GM23338 (cell line): ENCODE data around the gene NUAK2. TPM values are rescaled to one million over a fixed set of nuclear protein-coding genes. Genes with fewer than 3 reads are reported as not detected.

Experiments used
- ATAC-seq: fragments of 200-7000 bp; cut with Tn5 transposase; 3 replicates; pipeline ENCODE4 v1.9.1; 2020
- DNase-seq: peaks from one replicate; pipeline ENCODE4 v3.0.0-alpha.2; 2015; ENCODE audit warnings: low spot score
- H2AFZ ChIP-seq: fragments of 200-600 bp; sonication (generic); 2 replicates; pipeline ENCODE4 v1.8.0; 2016; ENCODE audit warnings: antibody characterized with exemption, mild to moderate bottlenecking, moderate library complexity
- H3F3A ChIP-seq: fragments of 200-600 bp; sonication (generic); replicated peaks from 2 replicates; pipeline ENCODE4 v1.8.0; 2017; ENCODE audit warnings: antibody characterized with exemption, mixed run types, low read depth
- H3K27ac ChIP-seq: fragments of 200-600 bp; sonication (generic); 2 replicates; pipeline ENCODE4 v1.6.1; 2016; ENCODE audit warnings: low read depth
- H3K27me3 ChIP-seq: fragments of 200-600 bp; sonication (generic); 2 replicates; pipeline ENCODE4 v1.8.0; 2016; ENCODE audit warnings: mild to moderate bottlenecking, mixed run types, moderate library complexity; ENCODE audit not compliant: insufficient read depth
- H3K36me3 ChIP-seq: fragments of 200-600 bp; sonication (generic); 2 replicates; pipeline ENCODE4 v1.8.0; 2016; ENCODE audit warnings: mild to moderate bottlenecking; ENCODE audit not compliant: insufficient read depth
- H3K4me1 ChIP-seq: fragments of 200-600 bp; sonication (generic); 2 replicates; pipeline ENCODE4 v1.8.0; 2016; ENCODE audit warnings: mild to moderate bottlenecking, moderate library complexity; ENCODE audit not compliant: insufficient read depth
- H3K4me2 ChIP-seq: fragments of 200-600 bp; sonication (generic); 2 replicates; pipeline ENCODE4 v1.7.1; 2017; ENCODE audit warnings: mixed run types
- H3K4me3 ChIP-seq: fragments of 200-600 bp; sonication (generic); 2 replicates; pipeline ENCODE4 v1.6.1; 2016; ENCODE audit warnings: mixed run types
- H3K79me2 ChIP-seq: fragments of 200-600 bp; sonication (generic); replicated peaks from 2 replicates; pipeline ENCODE4 v1.8.0; 2017; ENCODE audit warnings: mild to moderate bottlenecking; ENCODE audit not compliant: insufficient read depth
- H3K9me2 ChIP-seq: fragments of 200-600 bp; sonication (generic); 2 replicates; pipeline ENCODE4 v1.8.0; 2017; ENCODE audit not compliant: insufficient read depth
- H4K20me1 ChIP-seq: fragments of 200-600 bp; sonication (generic); replicated peaks from 2 replicates; pipeline ENCODE4 v1.8.0; 2017; ENCODE audit warnings: mild to moderate bottlenecking; ENCODE audit not compliant: insufficient read depth
- H3K27ac Mint-ChIP-seq: 2 replicates; pipeline ENCODE4 v1.8.0; 2020; ENCODE audit warnings: inconsistent platforms, mild to moderate bottlenecking, moderate library complexity, mixed read lengths
- H3K27me3 Mint-ChIP-seq: 3 replicates; pipeline ENCODE4 v1.8.0; 2022; ENCODE audit warnings: low read depth, mild to moderate bottlenecking, moderate library complexity, mixed read lengths, inconsistent platforms; ENCODE audit not compliant: insufficient read depth, poor library complexity
- H3K36me3 Mint-ChIP-seq: 3 replicates; pipeline ENCODE4 v1.8.0; 2021; ENCODE audit warnings: low read depth, mild to moderate bottlenecking, inconsistent platforms, moderate library complexity, mixed read lengths
- H3K4me1 Mint-ChIP-seq: 3 replicates; pipeline ENCODE4 v1.8.0; 2020; ENCODE audit warnings: mild to moderate bottlenecking, inconsistent platforms, mixed read lengths
- H3K4me3 Mint-ChIP-seq: 3 replicates; pipeline ENCODE4 v1.8.0; 2021; ENCODE audit warnings: moderate library complexity, mild to moderate bottlenecking, inconsistent platforms, mixed read lengths
- H3K9me3 Mint-ChIP-seq: 3 replicates; pipeline ENCODE4 v1.8.0; 2020; ENCODE audit warnings: moderate library complexity, mild to moderate bottlenecking, inconsistent platforms, mixed read lengths
- CREB1 ChIP-seq: fragments of 250-450 bp; sonication (Bioruptor Pico); IDR thresholded peaks from 2 replicates; pipeline ENCODE4 v1.5.0; 2020; ENCODE audit warnings: low read depth, mild to moderate bottlenecking, moderate library complexity
- CTCF ChIP-seq, 2 experiments: fragments of 200-600 bp in 1 of 2; sonication (generic) in 1 of 2; conservative IDR thresholded peaks; 2 replicates each; pipeline versions ENCODE4 v1.5.1 to v1.6.1; 2016 to 2017; ENCODE audit warnings: antibody characterized with exemption in 2 of 2, low read depth in 2 of 2, mild to moderate bottlenecking in 2 of 2, moderate library complexity in 1 of 2
- EZH2 ChIP-seq: fragments of 200-600 bp; sonication (generic); IDR thresholded peaks from one replicate; pipeline ENCODE4 v1.8.0; 2017; ENCODE audit warnings: antibody characterized with exemption, mild to moderate bottlenecking, low read depth; ENCODE audit not compliant: unreplicated experiment
- EZH2phosphoT487 ChIP-seq: fragments of 200-600 bp; sonication (generic); IDR thresholded peaks from one replicate; pipeline ENCODE4 v1.8.1; 2018; ENCODE audit warnings: antibody characterized with exemption; ENCODE audit not compliant: unreplicated experiment
- JUNB ChIP-seq: IDR thresholded peaks from one replicate; pipeline ENCODE4 v1.6.1; 2016; ENCODE audit warnings: antibody characterized with exemption; ENCODE audit not compliant: unreplicated experiment
- NANOG ChIP-seq: IDR thresholded peaks from 2 replicates; pipeline ENCODE4 v1.6.1; 2016; ENCODE audit warnings: antibody characterized with exemption, borderline replicate concordance
- POLR2AphosphoS5 ChIP-seq: IDR thresholded peaks from 2 replicates; pipeline ENCODE4 v1.6.1; 2016; ENCODE audit warnings: antibody characterized with exemption, low read depth
- STAT1 ChIP-seq: IDR thresholded peaks from one replicate; pipeline ENCODE4 v1.6.1; 2016; ENCODE audit warnings: antibody characterized with exemption; ENCODE audit not compliant: unreplicated experiment
- ZNF114 ChIP-seq: fragments of 250-450 bp; sonication (Bioruptor Pico); IDR thresholded peaks from 2 replicates; pipeline ENCODE4 v1.5.0; 2020; ENCODE audit warnings: mild to moderate bottlenecking, moderate library complexity
- ZNF331 ChIP-seq: fragments of 250-450 bp; sonication (Bioruptor Pico); IDR thresholded peaks from 2 replicates; pipeline ENCODE4 v1.5.0; 2020; ENCODE audit warnings: low read depth, mild to moderate bottlenecking, moderate library complexity
- polyA plus RNA-seq: library from polyadenylated mRNA; unstranded; fragments of >200 nt; fragmentation: Nextera tagmentation; extraction: Ambion mirVana; gene quantifications from 2 replicates; pipeline ENCODE4 v1.2.1, GENCODE V29; 2016
- total RNA-seq: library from RNA; depleted of rRNA; stranded (reverse); fragments of >200 nt; shearing (Covaris generic); gene quantifications from 2 replicates; pipeline ENCODE4 v1.2.3, GENCODE V29; 2014
- TF ChIP-seq, protein P1 (sequence below): IDR thresholded peaks from 2 replicates; pipeline ENCODE4 v1.6.1; 2016; ENCODE audit warnings: antibody characterized with exemption
- TF ChIP-seq, protein P2 (sequence below): IDR thresholded peaks from one replicate; pipeline ENCODE4 v1.6.1; 2018; ENCODE audit warnings: antibody characterized with exemption; ENCODE audit not compliant: unreplicated experiment

The NUAK2 gene
- total and polyA plus RNA-seq, 2 experiments from 2014 or later, result 7.8 to 15.3 TPM

GRCh38 chr1:205287767-205288559, 33.6 kb downstream of the NUAK2 start:
- H4K20me1 ChIP-seq, result no peaks in the 10 kb centered on the region
- Mint-ChIP-seq H3K27me3 (peaks cover 20% of the 10 kb centered on the region), H3K4me1 (peaks cover 56% of the 10 kb centered on the region), H3K9me3 (no peaks in the 10 kb centered on the region), H3K36me3 (no peaks in the 10 kb centered on the region; the same call in 2 of the 3 replicates), H3K4me3 (no peak overlapping the region), H3K27ac (no peak overlapping the region)
- no peak overlapping the region for H3K4me3 ChIP-seq
- H3K4me2 ChIP-seq, result 0 out of 2 replicates have a peak overlapping the region, but pooled peaks have one; percentile 45
- no peaks in the 10 kb centered on the region; the same call in 1 of the 2 replicates for H3K36me3 ChIP-seq
- H3K79me2 ChIP-seq, result no peaks in the 10 kb centered on the region
- peaks cover 7% of the 10 kb centered on the region; the same call in 1 of the 2 replicates for H3F3A ChIP-seq
- H3K27ac ChIP-seq, result no peak overlapping the region
- H3K27me3 ChIP-seq, result no peaks in the 10 kb centered on the region
- H2AFZ ChIP-seq, result peak overlapping the region; percentile 64
- peaks cover 41% of the 10 kb centered on the region for H3K4me1 ChIP-seq
- no peaks in the 10 kb centered on the region for H3K9me2 ChIP-seq
- peak; percentile 63 for DNase-seq
- peak in 1 of 2 experiments; percentile 14; a peak in 2 of 4 replicates for TF ChIP-seq CTCF (conservative IDR thresholded peaks at IDR 0.05; ENCODE audit: low read depth in 2 of 2)
- no peak for TF ChIP-seq EZH2phosphoT487
- ATAC-seq, result peak; percentile 24

- H3K27me3 Mint-ChIP-seq, result peaks cover 17% of the 10 kb centered on the region
- H3K4me1 Mint-ChIP-seq, result peaks cover 53% of the 10 kb centered on the region
- TF ChIP-seq ZNF114 (CRISPR knock-in tag), result no peak
- TF ChIP-seq POLR2AphosphoS5, result no peak
- TF ChIP-seq, protein P1, sequence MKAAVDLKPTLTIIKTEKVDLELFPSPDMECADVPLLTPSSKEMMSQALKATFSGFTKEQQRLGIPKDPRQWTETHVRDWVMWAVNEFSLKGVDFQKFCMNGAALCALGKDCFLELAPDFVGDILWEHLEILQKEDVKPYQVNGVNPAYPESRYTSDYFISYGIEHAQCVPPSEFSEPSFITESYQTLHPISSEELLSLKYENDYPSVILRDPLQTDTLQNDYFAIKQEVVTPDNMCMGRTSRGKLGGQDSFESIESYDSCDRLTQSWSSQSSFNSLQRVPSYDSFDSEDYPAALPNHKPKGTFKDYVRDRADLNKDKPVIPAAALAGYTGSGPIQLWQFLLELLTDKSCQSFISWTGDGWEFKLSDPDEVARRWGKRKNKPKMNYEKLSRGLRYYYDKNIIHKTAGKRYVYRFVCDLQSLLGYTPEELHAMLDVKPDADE, result no peak
- no peak for TF ChIP-seq STAT1
- TF ChIP-seq CREB1 (CRISPR knock-in tag), result no peak
- TF ChIP-seq EZH2, result no peak
- TF ChIP-seq NANOG, result no peak
- TF ChIP-seq, protein P2, sequence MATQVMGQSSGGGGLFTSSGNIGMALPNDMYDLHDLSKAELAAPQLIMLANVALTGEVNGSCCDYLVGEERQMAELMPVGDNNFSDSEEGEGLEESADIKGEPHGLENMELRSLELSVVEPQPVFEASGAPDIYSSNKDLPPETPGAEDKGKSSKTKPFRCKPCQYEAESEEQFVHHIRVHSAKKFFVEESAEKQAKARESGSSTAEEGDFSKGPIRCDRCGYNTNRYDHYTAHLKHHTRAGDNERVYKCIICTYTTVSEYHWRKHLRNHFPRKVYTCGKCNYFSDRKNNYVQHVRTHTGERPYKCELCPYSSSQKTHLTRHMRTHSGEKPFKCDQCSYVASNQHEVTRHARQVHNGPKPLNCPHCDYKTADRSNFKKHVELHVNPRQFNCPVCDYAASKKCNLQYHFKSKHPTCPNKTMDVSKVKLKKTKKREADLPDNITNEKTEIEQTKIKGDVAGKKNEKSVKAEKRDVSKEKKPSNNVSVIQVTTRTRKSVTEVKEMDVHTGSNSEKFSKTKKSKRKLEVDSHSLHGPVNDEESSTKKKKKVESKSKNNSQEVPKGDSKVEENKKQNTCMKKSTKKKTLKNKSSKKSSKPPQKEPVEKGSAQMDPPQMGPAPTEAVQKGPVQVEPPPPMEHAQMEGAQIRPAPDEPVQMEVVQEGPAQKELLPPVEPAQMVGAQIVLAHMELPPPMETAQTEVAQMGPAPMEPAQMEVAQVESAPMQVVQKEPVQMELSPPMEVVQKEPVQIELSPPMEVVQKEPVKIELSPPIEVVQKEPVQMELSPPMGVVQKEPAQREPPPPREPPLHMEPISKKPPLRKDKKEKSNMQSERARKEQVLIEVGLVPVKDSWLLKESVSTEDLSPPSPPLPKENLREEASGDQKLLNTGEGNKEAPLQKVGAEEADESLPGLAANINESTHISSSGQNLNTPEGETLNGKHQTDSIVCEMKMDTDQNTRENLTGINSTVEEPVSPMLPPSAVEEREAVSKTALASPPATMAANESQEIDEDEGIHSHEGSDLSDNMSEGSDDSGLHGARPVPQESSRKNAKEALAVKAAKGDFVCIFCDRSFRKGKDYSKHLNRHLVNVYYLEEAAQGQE, result no peak
- TF ChIP-seq EZH2phosphoT487, result no peak
- TF ChIP-seq ZNF331 (CRISPR knock-in tag), result no peak
- no peak for TF ChIP-seq JUNB
- TF ChIP-seq CTCF (conservative IDR thresholded peaks at IDR 0.05; ENCODE audit: low read depth in 2 of 2), result no peak
- no peaks in the 10 kb centered on the region for H3K27me3 ChIP-seq
- peaks cover 7% of the 10 kb centered on the region; the same call in 1 of the 2 replicates for H3F3A ChIP-seq
- H4K20me1 ChIP-seq, result no peaks in the 10 kb centered on the region
- H3K79me2 ChIP-seq, result no peaks in the 10 kb centered on the region
- no peaks in the 10 kb centered on the region; the same call in 1 of the 2 replicates for H3K36me3 ChIP-seq
- no peak overlapping the region for H3K27ac ChIP-seq
- H3K27ac Mint-ChIP-seq, result no peak overlapping the region
- ATAC-seq (no peak), DNase-seq (no peak)
- 0 out of 2 replicates have a peak overlapping the region, but pooled peaks have one; percentile 20 for H3K4me2 ChIP-seq
- no peak overlapping the region for H3K4me3 ChIP-seq
- no peaks in the 10 kb centered on the region for H3K9me3 Mint-ChIP-seq
- H3K4me3 Mint-ChIP-seq, result no peak overlapping the region
- no peaks in the 10 kb centered on the region for H3K9me2 ChIP-seq
- peak overlapping the region; percentile 59; the same call in 1 of the 2 replicates for H2AFZ ChIP-seq
- H3K4me1 ChIP-seq, result peaks cover 41% of the 10 kb centered on the region
- no peaks in the 10 kb centered on the region; the same call in 2 of the 3 replicates for H3K36me3 Mint-ChIP-seq
Observed at GRCh38 chr1:205287076-205287475, 34.5 kb downstream of the NUAK2 start.
